Ecto neural progenitor cell (in vitro differentiated cells): ENCODE data around the gene HEBP1.
"Not testable (repeated sequence)": the region's sequence is repeated elsewhere in the genome, so short reads cannot be mapped to it uniquely, and the experiment has no call there.

ENCODE experiments used
- DNase-seq: peaks from one replicate; pipeline ENCODE4 v3.0.0-alpha.2; 2018; ENCODE audit warnings: low spot score

HEBP1 gene

GRCh38 chr12:12999959-13000615, at the start of gene HEBP1:
Gene HEBP1, minus strand, starts transcription at chr12:13000265. Its CDS starts 151 bp downstream, at chr12:13000114.
- DNase-seq = peak; percentile 99

- no peak for DNase-seq
Observed at GRCh38 chr12:13049816-13050215, 49.8 kb upstream of the HEBP1 start.

- no peak for DNase-seq
Observed at GRCh38 chr12:13046964-13047363, 46.9 kb upstream of the HEBP1 start.

GRCh38 chr12:13045816-13046215, 45.8 kb upstream of the HEBP1 start:
- DNase-seq = peak; percentile 34

GRCh38 chr12:13044906-13045299, 44.8 kb upstream of the HEBP1 start:
- peak; percentile 52 for DNase-seq

GRCh38 chr12:13044002-13044905, 44.2 kb upstream of the HEBP1 start, which contains the start of gene FAM234B:
Gene FAM234B, plus strand, starts transcription at chr12:13044381. Its CDS starts 23 bp downstream, at chr12:13044404.
- peak; percentile 96 for DNase-seq

GRCh38 chr12:13042666-13043230, 42.7 kb upstream of the HEBP1 start:
- no peak for DNase-seq

GRCh38 chr12:13041224-13041623, 41.2 kb upstream of the HEBP1 start:
- no peak for DNase-seq

GRCh38 chr12:13039328-13039956, 39.4 kb upstream of the HEBP1 start:
- no peak for DNase-seq

- no peak for DNase-seq
Observed at GRCh38 chr12:13038491-13039161, 38.6 kb upstream of the HEBP1 start.

DNA sequence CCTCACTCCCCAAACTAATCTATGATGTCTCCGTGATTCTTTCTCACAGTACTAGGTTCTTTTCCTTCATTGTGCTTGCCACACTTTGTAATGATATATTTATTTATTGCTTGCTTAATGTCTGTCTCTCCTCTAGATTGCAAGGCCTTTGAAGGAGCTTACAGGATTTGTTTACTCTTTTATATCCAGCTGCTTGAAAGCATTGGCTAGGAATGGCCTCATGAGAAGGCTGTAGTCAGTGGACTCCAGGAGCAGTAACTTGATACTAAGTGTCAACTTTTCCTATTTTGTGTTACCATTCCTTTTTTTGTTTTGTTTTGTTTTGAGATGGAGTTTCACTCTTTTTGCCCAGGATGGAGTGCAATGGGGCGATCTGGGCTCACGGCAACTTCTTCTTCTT, 36.8 kb upstream of the HEBP1 start:
- DNase-seq = no peak

DNA sequence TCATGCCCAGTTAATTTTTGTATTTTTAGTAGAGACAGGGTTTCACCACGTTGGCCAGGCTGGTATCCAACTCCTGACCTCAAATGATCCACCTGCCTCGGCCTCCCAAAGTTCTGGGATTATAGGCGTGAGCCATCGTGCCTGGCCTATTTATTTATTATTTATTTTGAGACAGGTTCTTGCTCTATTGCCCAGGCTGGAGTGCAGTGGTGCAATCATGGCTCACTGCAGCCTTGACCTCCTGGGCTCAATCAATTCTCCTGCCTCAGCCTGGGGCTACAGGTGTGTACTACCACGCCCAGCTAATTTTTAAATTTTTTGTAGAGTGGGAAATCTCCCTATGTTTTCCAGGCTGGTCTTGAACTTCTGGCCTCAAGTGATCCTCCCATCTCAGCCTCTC, 35.3 kb upstream of the HEBP1 start:
- not testable (repeated sequence) for DNase-seq

DNA sequence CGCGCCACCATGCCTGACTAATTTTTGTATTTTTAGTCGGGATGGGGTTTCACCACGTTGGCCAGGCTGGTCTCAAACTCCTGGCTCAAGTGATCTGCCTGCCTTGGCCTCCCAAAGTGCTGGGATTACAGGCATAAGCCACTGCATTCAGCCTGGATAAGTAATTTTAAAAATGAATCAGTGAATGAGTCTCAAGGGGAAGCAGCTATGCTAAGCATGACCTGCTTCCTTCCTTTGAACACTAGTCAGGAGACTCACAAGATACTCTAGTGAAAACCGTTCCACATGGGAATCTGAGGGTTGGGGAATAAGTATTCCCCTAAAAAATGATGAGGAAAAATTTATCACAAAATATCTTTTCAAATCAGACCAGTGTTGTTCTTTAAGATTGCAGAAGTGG, 33.4 kb upstream of the HEBP1 start:
- no peak for DNase-seq

- DNase-seq = no peak
Observed at GRCh38 chr12:13032164-13032563, 32.1 kb upstream of the HEBP1 start.

- DNase-seq = no peak
Observed at GRCh38 chr12:13030541-13031291, 30.7 kb upstream of the HEBP1 start.

DNA sequence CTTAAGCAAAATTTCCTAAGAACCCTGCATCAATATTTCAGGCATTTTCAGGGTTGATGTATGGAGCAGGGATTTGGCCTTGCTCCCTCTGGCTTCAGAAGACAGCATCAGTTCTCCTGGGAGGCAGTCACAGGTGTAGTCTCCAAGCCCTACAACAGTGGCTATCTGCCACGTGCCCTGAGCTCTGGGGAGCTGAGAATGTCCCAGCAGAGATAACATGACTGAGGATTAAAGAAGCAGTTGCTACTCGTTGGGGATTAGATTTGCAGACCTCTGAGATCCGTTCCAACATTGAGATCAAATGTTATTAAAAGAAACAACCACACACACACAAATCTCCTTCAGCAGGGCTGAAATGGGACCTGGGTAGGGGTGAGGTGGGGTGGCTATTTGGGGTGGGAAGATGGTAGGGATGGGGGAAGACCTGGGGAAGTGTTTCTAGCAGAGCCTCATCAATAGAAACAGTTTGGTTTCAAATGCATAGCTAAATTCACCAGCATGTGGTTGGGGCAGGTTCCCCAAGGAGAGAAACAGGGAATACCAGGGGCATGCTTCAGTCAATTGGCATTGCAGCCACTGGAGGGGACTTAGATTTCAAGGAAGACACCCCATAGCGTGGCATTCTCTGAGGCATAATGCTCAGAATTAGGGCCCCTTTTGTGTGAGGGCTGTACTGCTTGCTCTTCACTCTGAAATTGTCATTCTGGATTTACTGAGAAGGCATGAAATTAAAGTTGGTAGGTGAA, 28.9 kb upstream of the HEBP1 start:
- no peak for DNase-seq

GRCh38 chr12:13027508-13027907, 27.4 kb upstream of the HEBP1 start:
- no peak for DNase-seq

GRCh38 chr12:13027032-13027431, 27.0 kb upstream of the HEBP1 start:
- DNase-seq = no peak

DNA sequence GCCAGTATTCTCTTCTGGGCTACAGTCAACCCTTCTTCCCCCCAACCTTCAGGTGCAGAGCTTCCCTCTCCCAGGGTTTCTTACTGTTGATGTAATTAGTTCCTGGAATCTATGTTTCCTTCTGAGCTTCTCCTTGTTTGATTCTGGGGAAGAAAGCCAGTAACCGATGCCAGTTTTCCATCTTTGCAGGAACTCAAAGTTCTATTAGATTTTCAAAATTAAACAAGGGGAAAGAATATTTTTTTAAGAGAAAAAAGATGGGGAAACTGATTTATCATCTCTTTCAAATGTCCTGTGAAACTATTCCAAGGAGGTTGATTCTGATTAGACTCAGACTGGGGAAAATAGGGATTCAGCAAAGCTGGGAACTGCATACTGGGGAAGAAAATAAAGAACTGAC, 26.2 kb upstream of the HEBP1 start:
- DNase-seq = no peak

DNA sequence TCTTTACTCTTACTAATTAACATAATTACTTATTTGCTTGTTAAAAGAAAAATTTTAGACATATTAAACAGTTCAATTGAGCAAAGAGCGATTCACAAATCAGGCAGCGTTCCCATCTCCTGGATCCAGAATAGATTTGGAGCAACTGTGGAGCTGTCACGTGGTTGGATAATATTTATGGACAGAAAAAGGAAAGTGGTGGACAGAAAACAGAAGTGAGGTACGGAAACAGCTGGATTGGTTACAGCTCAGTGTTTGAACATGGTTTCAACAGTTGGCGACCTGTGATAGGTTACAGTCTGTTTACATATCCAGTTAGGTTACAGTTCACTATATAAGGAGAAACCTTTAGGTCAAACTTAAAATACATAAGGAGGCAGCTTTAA, 24.5 kb upstream of the HEBP1 start:
- DNase-seq = no peak
